H9 (cell line): ENCODE data around the gene TRPC6. TPM values are rescaled to one million over a fixed set of nuclear protein-coding genes. Genes with fewer than 3 reads are reported as not detected.

Experiments used
- DNase-seq: peaks from one replicate; pipeline ENCODE4 v3.0.0-alpha.2; 2017
- H2AFZ ChIP-seq: one replicate; pipeline ENCODE4 v1.6.1; 2013; ENCODE audit warnings: mild to moderate bottlenecking, low read length, control low read depth, moderate library complexity
- H2AK5ac ChIP-seq: 2 replicates; pipeline ENCODE4 v1.6.1; 2013; ENCODE audit warnings: low read length, control low read depth, mixed read lengths; ENCODE audit not compliant: insufficient read length
- H2BK120ac ChIP-seq: one replicate; pipeline ENCODE4 v1.6.1; 2013; ENCODE audit warnings: low read depth, mild to moderate bottlenecking, low read length, control low read depth, inconsistent platforms; ENCODE audit not compliant: poor library complexity, severe bottlenecking
- H2BK12ac ChIP-seq: 2 replicates; pipeline ENCODE4 v1.6.1; 2013; ENCODE audit warnings: low read length, control low read depth, mixed read lengths, low read depth; ENCODE audit not compliant: insufficient read length
- H2BK15ac ChIP-seq: 2 replicates; pipeline ENCODE4 v1.6.1; 2013; ENCODE audit warnings: low read depth, low read length, control low read depth
- H2BK20ac ChIP-seq: one replicate; pipeline ENCODE4 v1.6.1; 2013; ENCODE audit warnings: low read depth, mild to moderate bottlenecking, low read length, control low read depth, inconsistent platforms; ENCODE audit not compliant: poor library complexity, severe bottlenecking
- H2BK5ac ChIP-seq: 2 replicates; pipeline ENCODE4 v1.6.1; 2013; ENCODE audit warnings: low read length, control low read depth, mixed read lengths; ENCODE audit not compliant: insufficient read length
- H3K14ac ChIP-seq: 2 replicates; pipeline ENCODE4 v1.6.1; 2013; ENCODE audit warnings: low read length, control low read depth; ENCODE audit not compliant: insufficient read depth
- H3K18ac ChIP-seq: 2 replicates; pipeline ENCODE4 v1.6.1; 2013; ENCODE audit warnings: low read depth, mild to moderate bottlenecking, mixed read lengths, low read length, control low read depth; ENCODE audit not compliant: insufficient read length
- H3K23ac ChIP-seq: 2 replicates; pipeline ENCODE4 v1.6.1; 2013; ENCODE audit warnings: low read length, control low read depth, mixed read lengths, low read depth; ENCODE audit not compliant: insufficient read length
- H3K23me2 ChIP-seq: 2 replicates; pipeline ENCODE4 v1.6.1; 2013; ENCODE audit warnings: low read depth, mild to moderate bottlenecking, mixed read lengths, low read length, control low read depth; ENCODE audit not compliant: insufficient read length, poor library complexity, severe bottlenecking
- H3K27ac ChIP-seq: 2 replicates; pipeline ENCODE4 v1.5.1; 2013; ENCODE audit warnings: low read length, control low read depth, mixed read lengths, low read depth; ENCODE audit not compliant: insufficient read length
- H3K27me3 ChIP-seq: 2 replicates; pipeline ENCODE4 v1.6.1; 2013; ENCODE audit warnings: low read length, control low read depth, inconsistent platforms; ENCODE audit not compliant: insufficient read depth
- H3K4ac ChIP-seq: 2 replicates; pipeline ENCODE4 v1.6.1; 2013; ENCODE audit warnings: low read depth, mild to moderate bottlenecking, control low read depth, inconsistent platforms, low read length, moderate library complexity
- H3K4me1 ChIP-seq: 2 replicates; pipeline ENCODE4 v1.6.1; 2013; ENCODE audit warnings: low read length, control low read depth, inconsistent platforms; ENCODE audit not compliant: insufficient read depth
- H3K4me2 ChIP-seq: 2 replicates; pipeline ENCODE4 v1.6.1; 2013; ENCODE audit warnings: low read length, control low read depth, mixed read lengths; ENCODE audit not compliant: insufficient read length, insufficient read depth
- H3K56ac ChIP-seq: 2 replicates; pipeline ENCODE4 v1.6.1; 2013; ENCODE audit warnings: low read depth, mild to moderate bottlenecking, mixed read lengths, low read length, control low read depth; ENCODE audit not compliant: insufficient read length
- H3K79me1 ChIP-seq: 2 replicates; pipeline ENCODE4 v1.6.1; 2013; ENCODE audit warnings: low read depth, mild to moderate bottlenecking, moderate library complexity, low read length, control low read depth, inconsistent platforms; ENCODE audit not compliant: insufficient read depth, poor library complexity, severe bottlenecking
- H3K79me2 ChIP-seq: 2 replicates; pipeline ENCODE4 v1.6.1; 2013; ENCODE audit warnings: low read length, control low read depth, inconsistent platforms; ENCODE audit not compliant: insufficient read depth
- H3K9ac ChIP-seq: 2 replicates; pipeline ENCODE4 v1.6.1; 2013; ENCODE audit warnings: low read length, control low read depth, mixed read lengths; ENCODE audit not compliant: insufficient read length; ENCODE audit errors: extremely low read depth
- H3K9me3 ChIP-seq: one replicate; pipeline ENCODE4 v1.6.1; 2013; ENCODE audit warnings: low read depth, low read length, inconsistent platforms; ENCODE audit not compliant: control insufficient read depth
- H3T11ph ChIP-seq: one replicate; pipeline ENCODE4 v1.6.1; 2013; ENCODE audit warnings: mild to moderate bottlenecking, low read length, control low read depth, inconsistent platforms
- H4K20me1 ChIP-seq: one replicate; pipeline ENCODE4 v1.6.1; 2013; ENCODE audit not compliant: control insufficient read depth, insufficient read length, insufficient read depth
- H4K5ac ChIP-seq: 2 replicates; pipeline ENCODE4 v1.6.1; 2013; ENCODE audit warnings: low read depth, mild to moderate bottlenecking, mixed read lengths, low read length, control low read depth; ENCODE audit not compliant: insufficient read length
- H4K8ac ChIP-seq: replicated peaks from 2 replicates; pipeline ENCODE4 v1.6.1; 2013; ENCODE audit warnings: low read length, control low read depth, mixed read lengths, low read depth; ENCODE audit not compliant: insufficient read length
- H4K91ac ChIP-seq: 2 replicates; pipeline ENCODE4 v1.6.1; 2013; ENCODE audit warnings: low read depth, mild to moderate bottlenecking, moderate library complexity, mixed read lengths, low read length, control low read depth; ENCODE audit not compliant: insufficient read length
- H3K27ac Mint-ChIP-seq, 3 experiments: 2 replicates in 2 of 3; 3 replicates in 1 of 3; pipeline ENCODE4 v1.8.0; 2020 to 2021; ENCODE audit warnings: mixed read lengths in 3 of 3, mild to moderate bottlenecking in 1 of 3, moderate library complexity in 1 of 3
- H3K27me3 Mint-ChIP-seq: 2 replicates; pipeline ENCODE4 v1.8.0; 2021; ENCODE audit warnings: low read depth, mild to moderate bottlenecking, moderate library complexity, mixed read lengths
- H3K36me3 Mint-ChIP-seq, 3 experiments: 2 replicates in 2 of 3; 3 replicates in 1 of 3; pipeline ENCODE4 v1.8.0; 2020 to 2021; ENCODE audit warnings: low read depth in 3 of 3, mixed read lengths in 3 of 3; ENCODE audit not compliant: insufficient read depth in 1 of 3
- H3K4me1 Mint-ChIP-seq, 2 experiments: 2 replicates each; pipeline ENCODE4 v1.8.0; 2020; ENCODE audit warnings: mixed read lengths in 2 of 2
- H3K4me3 Mint-ChIP-seq, 2 experiments: 2 replicates in 1 of 2; 3 replicates in 1 of 2; pipeline ENCODE4 v1.8.0; 2020 to 2021; ENCODE audit warnings: mild to moderate bottlenecking in 2 of 2, mixed read lengths in 2 of 2, moderate library complexity in 1 of 2
- H3K9me3 Mint-ChIP-seq, 2 experiments: 2 replicates in 1 of 2; 3 replicates in 1 of 2; pipeline ENCODE4 v1.8.0; 2020; ENCODE audit warnings: mild to moderate bottlenecking in 2 of 2, mixed read lengths in 2 of 2, moderate library complexity in 1 of 2
- CTCF ChIP-seq: fragments of 200-600 bp; sonication (generic); conservative IDR thresholded peaks from 3 replicates; pipeline ENCODE4 v1.8.0; 2021; ENCODE audit warnings: antibody characterized with exemption, mild to moderate bottlenecking
- total RNA-seq: library from RNA; stranded (reverse); gene quantifications from 2 replicates; pipeline ENCODE4 v1.2.1, GENCODE V29; 2021

The TRPC6 gene
- total RNA-seq, 1 experiment from 2014 or later, result 14.4 TPM

DNA sequence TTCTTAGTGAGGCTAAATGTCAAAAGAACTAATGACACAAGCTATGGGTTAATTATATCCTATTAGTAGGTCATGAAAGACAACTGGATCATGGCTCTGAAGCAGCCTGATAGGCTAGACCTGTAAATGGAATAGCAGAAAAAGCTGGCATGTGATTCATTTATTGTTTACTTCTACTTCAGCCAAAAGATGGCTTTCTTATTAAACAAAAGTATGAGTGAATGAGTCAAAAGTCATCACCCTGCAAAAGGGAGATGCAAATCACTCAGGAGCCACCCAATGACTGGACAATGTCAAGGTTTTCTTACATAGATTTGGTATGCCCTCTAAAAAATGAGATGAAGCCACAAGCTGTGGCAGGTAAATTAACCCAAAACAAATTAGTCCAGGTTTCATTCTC, 138.0 kb downstream of the TRPC6 start:
- H3K79me1 ChIP-seq, result no peaks in the 10 kb centered on the region
- no peak overlapping the region for H3K4me3 Mint-ChIP-seq
- H2BK15ac ChIP-seq, result no peak overlapping the region
- H3K23me2 ChIP-seq, result no peaks in the 10 kb centered on the region
- no peak overlapping the region for H3K14ac ChIP-seq
- no peak overlapping the region for H3T11ph ChIP-seq
- H4K5ac ChIP-seq, result no peak overlapping the region
- H2BK20ac ChIP-seq, result no peak overlapping the region
- H3K4me1 ChIP-seq, result no peaks in the 10 kb centered on the region
- no peak overlapping the region for H2AFZ ChIP-seq
- H3K27me3 Mint-ChIP-seq, result no peaks in the 10 kb centered on the region
- no peak overlapping the region for H2BK5ac ChIP-seq
- H3K4me1 Mint-ChIP-seq, result peaks cover 0 to 2% of the 10 kb centered on the region in 2 experiments; a peak in 1 of 4 replicates
- no peaks in the 10 kb centered on the region; a peak in 1 of 7 replicates for H3K36me3 Mint-ChIP-seq
- no peaks in the 10 kb centered on the region for H3K9me3 Mint-ChIP-seq
- no peak overlapping the region for H3K23ac ChIP-seq
- H3K79me2 ChIP-seq, result no peaks in the 10 kb centered on the region
- DNase-seq, result no peak
- H3K4me2 ChIP-seq, result no peak overlapping the region
- H3K9me3 ChIP-seq, result no peaks in the 10 kb centered on the region
- H4K20me1 ChIP-seq, result no peaks in the 10 kb centered on the region
- H2BK12ac ChIP-seq, result no peak overlapping the region
- H3K9ac ChIP-seq, result no peak overlapping the region
- H3K4ac ChIP-seq, result no peak overlapping the region
- no peak overlapping the region for H2AK5ac ChIP-seq
- H2BK120ac ChIP-seq, result no peak overlapping the region
- H3K27ac ChIP-seq, result no peak overlapping the region
- H3K18ac ChIP-seq, result no peak overlapping the region
- H4K8ac ChIP-seq, result no peak overlapping the region
- TF ChIP-seq CTCF, result no peak
- H3K27ac Mint-ChIP-seq, result no peak overlapping the region
- H4K91ac ChIP-seq, result no peak overlapping the region
- H3K27me3 ChIP-seq, result no peaks in the 10 kb centered on the region
- H3K56ac ChIP-seq, result no peak overlapping the region
